ENCODE measurements around the gene COA6. TPM values are rescaled to one million over a fixed set of nuclear protein-coding genes. Genes with fewer than 3 reads are reported as not detected.
A peak's percentile ranks its signal among the peaks of the same experiment; 100 is the strongest.

Gene COA6
- total and polyA plus RNA-seq, 2 of the 13 experiments (the other 11 are each of a cell fraction or from before 2014, with no cell fraction given), result 32.4 to 104 TPM

DNA sequence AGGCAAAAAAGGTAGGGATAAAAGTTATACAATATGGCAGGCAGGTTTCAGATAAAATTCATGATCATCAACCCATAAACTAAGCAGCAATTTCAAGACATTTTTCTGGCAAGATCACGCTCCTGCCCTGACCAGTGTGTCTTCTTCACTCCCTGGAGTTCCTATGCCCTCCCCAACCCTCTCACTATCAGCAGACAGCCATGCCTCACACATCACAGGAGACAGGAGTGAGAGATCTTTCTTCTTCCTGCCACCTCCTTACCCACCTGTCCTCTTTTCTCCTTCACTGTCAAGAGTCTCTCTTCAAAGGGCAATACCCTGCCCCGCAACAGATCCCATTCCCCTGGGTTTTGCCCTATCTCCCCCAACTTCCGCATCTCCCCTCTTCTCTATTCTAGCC lies 28.4 kb downstream of the COA6 start (continued):
- TF ChIP-seq, protein P1, sequence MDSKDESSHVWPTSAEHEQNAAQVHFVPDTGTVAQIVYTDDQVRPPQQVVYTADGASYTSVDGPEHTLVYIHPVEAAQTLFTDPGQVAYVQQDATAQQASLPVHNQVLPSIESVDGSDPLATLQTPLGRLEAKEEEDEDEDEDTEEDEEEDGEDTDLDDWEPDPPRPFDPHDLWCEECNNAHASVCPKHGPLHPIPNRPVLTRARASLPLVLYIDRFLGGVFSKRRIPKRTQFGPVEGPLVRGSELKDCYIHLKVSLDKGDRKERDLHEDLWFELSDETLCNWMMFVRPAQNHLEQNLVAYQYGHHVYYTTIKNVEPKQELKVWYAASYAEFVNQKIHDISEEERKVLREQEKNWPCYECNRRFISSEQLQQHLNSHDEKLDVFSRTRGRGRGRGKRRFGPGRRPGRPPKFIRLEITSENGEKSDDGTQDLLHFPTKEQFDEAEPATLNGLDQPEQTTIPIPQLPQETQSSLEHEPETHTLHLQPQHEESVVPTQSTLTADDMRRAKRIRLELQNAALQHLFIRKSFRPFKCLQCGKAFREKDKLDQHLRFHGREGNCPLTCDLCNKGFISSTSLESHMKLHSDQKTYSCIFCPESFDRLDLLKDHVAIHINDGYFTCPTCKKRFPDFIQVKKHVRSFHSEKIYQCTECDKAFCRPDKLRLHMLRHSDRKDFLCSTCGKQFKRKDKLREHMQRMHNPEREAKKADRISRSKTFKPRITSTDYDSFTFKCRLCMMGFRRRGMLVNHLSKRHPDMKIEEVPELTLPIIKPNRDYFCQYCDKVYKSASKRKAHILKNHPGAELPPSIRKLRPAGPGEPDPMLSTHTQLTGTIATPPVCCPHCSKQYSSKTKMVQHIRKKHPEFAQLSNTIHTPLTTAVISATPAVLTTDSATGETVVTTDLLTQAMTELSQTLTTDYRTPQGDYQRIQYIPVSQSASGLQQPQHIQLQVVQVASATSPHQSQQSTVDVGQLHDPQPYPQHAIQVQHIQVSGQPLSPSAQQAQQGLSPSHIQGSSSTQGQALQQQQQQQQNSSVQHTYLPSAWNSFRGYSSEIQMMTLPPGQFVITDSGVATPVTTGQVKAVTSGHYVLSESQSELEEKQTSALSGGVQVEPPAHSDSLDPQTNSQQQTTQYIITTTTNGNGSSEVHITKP (CRISPR knock-in tag; IDR thresholded peaks at IDR 0.05; ENCODE audit: low read depth), result no peak
- TF ChIP-seq ZFP36 (IDR thresholded peaks at IDR 0.05; ENCODE audit: borderline replicate concordance, low read depth, low read length, partially characterized antibody), result no peak
- TF ChIP-seq ZGPAT (CRISPR knock-in tag; IDR thresholded peaks at IDR 0.05), result no peak
- TF ChIP-seq TAF1 (CRISPR knock-in tag; IDR thresholded peaks at IDR 0.05), result no peak

DNA sequence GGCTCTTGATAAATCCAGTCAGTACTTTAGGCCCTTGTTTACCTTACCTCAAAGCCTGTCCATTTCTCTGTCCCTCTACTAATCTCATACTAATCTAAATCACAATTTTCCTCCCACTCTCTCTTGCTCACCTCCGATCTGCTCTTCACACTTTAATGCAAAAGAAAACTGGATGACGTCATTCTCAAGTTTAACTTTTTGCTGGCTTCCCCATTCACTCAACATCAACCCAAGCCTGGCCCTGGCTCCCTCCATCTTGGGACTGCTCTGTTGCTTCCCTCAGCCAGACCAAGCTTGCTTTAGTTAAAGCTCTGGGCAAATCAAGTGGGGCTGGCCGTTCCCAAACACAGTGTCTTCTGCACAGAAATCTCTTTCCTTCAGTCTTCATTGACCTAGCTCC lies 29.7 kb downstream of the COA6 start:
- no peak overlapping the region for H3K27ac ChIP-seq (ENCODE audit: extremely low read length, insufficient read depth, low read length)
- POLR2A ChIA-PET, result no interaction called here
- no peaks in the 10 kb centered on the region; the same call in 1 of the 2 replicates for H4K20me1 ChIP-seq (ENCODE audit: insufficient read depth, low read length)
- H3K27me3 ChIP-seq (ENCODE audit: control insufficient read depth in 1 of 2, insufficient read depth in 2 of 2, low read length in 2 of 2), result no peaks in the 10 kb centered on the region
- H2AFZ ChIP-seq (ENCODE audit: low read length), result no peak overlapping the region
- WGBS (ENCODE audit: low lambda C conversion rate), result 98% methylated on average over 3 of the region's 3 CpGs
- TF ChIP-seq SMARCC2 (IDR thresholded peaks at IDR 0.05) (no peak), ZNF501 (CRISPR knock-in tag; IDR thresholded peaks at IDR 0.05) (no peak), BHLHE40 (IDR thresholded peaks at IDR 0.05; ENCODE audit: low read length) (no peak), ATF7 (IDR thresholded peaks at IDR 0.05) (peak; percentile 62), ATF7 (CRISPR knock-in tag; IDR thresholded peaks at IDR 0.05) (no peak)
- TF ChIP-seq, protein P2, sequence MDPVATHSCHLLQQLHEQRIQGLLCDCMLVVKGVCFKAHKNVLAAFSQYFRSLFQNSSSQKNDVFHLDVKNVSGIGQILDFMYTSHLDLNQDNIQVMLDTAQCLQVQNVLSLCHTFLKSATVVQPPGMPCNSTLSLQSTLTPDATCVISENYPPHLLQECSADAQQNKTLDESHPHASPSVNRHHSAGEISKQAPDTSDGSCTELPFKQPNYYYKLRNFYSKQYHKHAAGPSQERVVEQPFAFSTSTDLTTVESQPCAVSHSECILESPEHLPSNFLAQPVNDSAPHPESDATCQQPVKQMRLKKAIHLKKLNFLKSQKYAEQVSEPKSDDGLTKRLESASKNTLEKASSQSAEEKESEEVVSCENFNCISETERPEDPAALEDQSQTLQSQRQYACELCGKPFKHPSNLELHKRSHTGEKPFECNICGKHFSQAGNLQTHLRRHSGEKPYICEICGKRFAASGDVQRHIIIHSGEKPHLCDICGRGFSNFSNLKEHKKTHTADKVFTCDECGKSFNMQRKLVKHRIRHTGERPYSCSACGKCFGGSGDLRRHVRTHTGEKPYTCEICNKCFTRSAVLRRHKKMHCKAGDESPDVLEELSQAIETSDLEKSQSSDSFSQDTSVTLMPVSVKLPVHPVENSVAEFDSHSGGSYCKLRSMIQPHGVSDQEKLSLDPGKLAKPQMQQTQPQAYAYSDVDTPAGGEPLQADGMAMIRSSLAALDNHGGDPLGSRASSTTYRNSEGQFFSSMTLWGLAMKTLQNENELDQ (CRISPR knock-in tag; IDR thresholded peaks at IDR 0.05; ENCODE audit: borderline replicate concordance), result no peak
- TF ChIP-seq, protein P3, sequence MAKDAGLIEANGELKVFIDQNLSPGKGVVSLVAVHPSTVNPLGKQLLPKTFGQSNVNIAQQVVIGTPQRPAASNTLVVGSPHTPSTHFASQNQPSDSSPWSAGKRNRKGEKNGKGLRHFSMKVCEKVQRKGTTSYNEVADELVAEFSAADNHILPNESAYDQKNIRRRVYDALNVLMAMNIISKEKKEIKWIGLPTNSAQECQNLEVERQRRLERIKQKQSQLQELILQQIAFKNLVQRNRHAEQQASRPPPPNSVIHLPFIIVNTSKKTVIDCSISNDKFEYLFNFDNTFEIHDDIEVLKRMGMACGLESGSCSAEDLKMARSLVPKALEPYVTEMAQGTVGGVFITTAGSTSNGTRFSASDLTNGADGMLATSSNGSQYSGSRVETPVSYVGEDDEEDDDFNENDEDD (CRISPR knock-in tag; IDR thresholded peaks at IDR 0.05; ENCODE audit: borderline replicate concordance), result no peak
- FAIRE-seq, result no peak
- CTCF ChIA-PET (ENCODE audit: low intra/inter-chr PET ratio, low total read pairs), result no interaction called here
- no TSS peak for BruUV-seq (replicated peaks)
- no peaks in the 10 kb centered on the region for H3K9me3 ChIP-seq (ENCODE audit: low read length)
- DNase-seq (ENCODE audit: low spot score), result no peak
- ATAC-seq, result no peak
- no peaks in the 10 kb centered on the region for H3K79me2 ChIP-seq (ENCODE audit: insufficient read depth, low read length)
- no peak overlapping the region for H3K4me3 ChIP-seq (replicated peaks in 1 of 3; ENCODE audit: insufficient read depth in 1 of 3, low read depth in 2 of 3, low read length in 3 of 3)
- intact Hi-C loops (cut with micrococcal nuclease; ENCODE audit: unreplicated experiment) (no loop called here), in situ Hi-C loops (cut with HindIII; ENCODE audit: extremely low pct_ligation_motif_present, low pct_unique_long_range_greater_than_20kb) (no loop called here)
- no peak overlapping the region for H3K4me2 ChIP-seq (ENCODE audit: low read depth, low read length)
- peaks cover 4% of the 10 kb centered on the region; the same call in 1 of the 2 replicates for H3K4me1 ChIP-seq (ENCODE audit: insufficient read depth, low read length)
- no peak overlapping the region for H3K9ac ChIP-seq (ENCODE audit: insufficient read depth, low read depth, low read length)
- H3K36me3 ChIP-seq (replicated peaks in 1 of 2; ENCODE audit: control insufficient read depth in 1 of 2, insufficient read depth in 2 of 2, low read length in 2 of 2), result peaks cover 3 to 16% of the 10 kb centered on the region in 2 experiments; a peak in 4 of 5 replicates

Data from HepG2 (cell line).